Measurements from ENCODE around the gene NME7. TPM values are rescaled to one million over a fixed set of nuclear protein-coding genes. Genes with fewer than 3 reads are reported as not detected.

NME7 gene
- total RNA-seq, 1 experiment from 2014 or later: 21.8 TPM

DNA sequence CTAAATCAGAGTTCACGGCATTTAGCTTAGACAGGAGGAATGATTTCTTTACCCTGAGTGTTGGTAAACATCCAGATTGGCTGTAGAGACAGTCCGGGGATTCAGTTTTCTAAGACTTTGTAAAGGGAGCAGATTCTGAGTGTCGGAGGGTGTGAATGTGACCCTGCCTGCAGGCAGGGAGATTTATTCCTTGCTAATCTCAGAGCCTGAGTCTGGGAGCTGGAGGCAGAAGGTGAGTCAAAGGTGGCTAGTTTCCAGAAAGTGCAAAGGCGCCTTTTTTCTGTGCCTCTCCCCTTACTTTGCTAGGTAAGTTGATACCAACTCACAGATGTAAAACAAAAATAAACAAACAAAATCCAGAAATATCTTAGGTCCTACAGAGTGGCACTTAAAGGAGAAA is 249.4 kb downstream of the NME7 start:
- RAD21 ChIA-PET (ENCODE audit: low non-redundant PET in 1 of 2, low total read pairs in 2 of 2, uncharacterized antibody in 2 of 2, unreplicated experiment in 2 of 2): no interaction called here
- no peak for ATAC-seq
- Histone ChIP-seq H3K4me1 (ENCODE audit: control insufficient read depth in 1 of 2, insufficient read depth in 2 of 2, low read length in 2 of 2) (peaks cover 34 to 69% of the 10 kb centered on the region in 2 experiments), H3K4me3 (replicated peaks in 1 of 2; ENCODE audit: low read depth in 1 of 2, low read length in 2 of 2) (no peak overlapping the region), H3K79me2 (ENCODE audit: insufficient read depth, low read length) (peaks cover 93% of the 10 kb centered on the region), H3K27me3 (ENCODE audit: insufficient read depth, low read length) (no peaks in the 10 kb centered on the region), H3K27ac (ENCODE audit: low read depth, low read length) (no peak overlapping the region), H4K20me1 (ENCODE audit: insufficient read depth) (no peaks in the 10 kb centered on the region), H3K9me3 (ENCODE audit: control insufficient read depth in 1 of 2, insufficient read depth in 1 of 2, low read depth in 1 of 2, low read length in 2 of 2) (no peaks in the 10 kb centered on the region), H2AFZ (ENCODE audit: low read depth, low read length, poor library complexity, severe bottlenecking) (no peak overlapping the region), H3K9ac (ENCODE audit: low read length) (no peak overlapping the region), H3K36me3 (ENCODE audit: control insufficient read depth in 1 of 2, insufficient read depth in 2 of 2, low read length in 2 of 2) (peaks cover 0 to 27% of the 10 kb centered on the region in 2 experiments; a peak in 1 of 4 replicates), H3K4me2 (ENCODE audit: low read length) (peak overlapping the region; percentile 48), H3K9me2 (ENCODE audit: insufficient read depth) (no peaks in the 10 kb centered on the region)
- no TSS peak for BruUV-seq (replicated peaks)
- POLR2A ChIA-PET: no interaction called here
- TF ChIP-seq POLR2A (IDR thresholded peaks at IDR 0.05; ENCODE audit: borderline replicate concordance, extremely low read depth, insufficient read depth, insufficient read length) (no peak), TCF7L2 (IDR thresholded peaks at IDR 0.05; ENCODE audit: borderline replicate concordance, extremely low read depth, insufficient read depth, insufficient read length) (no peak)
- TF ChIP-seq, protein P1, sequence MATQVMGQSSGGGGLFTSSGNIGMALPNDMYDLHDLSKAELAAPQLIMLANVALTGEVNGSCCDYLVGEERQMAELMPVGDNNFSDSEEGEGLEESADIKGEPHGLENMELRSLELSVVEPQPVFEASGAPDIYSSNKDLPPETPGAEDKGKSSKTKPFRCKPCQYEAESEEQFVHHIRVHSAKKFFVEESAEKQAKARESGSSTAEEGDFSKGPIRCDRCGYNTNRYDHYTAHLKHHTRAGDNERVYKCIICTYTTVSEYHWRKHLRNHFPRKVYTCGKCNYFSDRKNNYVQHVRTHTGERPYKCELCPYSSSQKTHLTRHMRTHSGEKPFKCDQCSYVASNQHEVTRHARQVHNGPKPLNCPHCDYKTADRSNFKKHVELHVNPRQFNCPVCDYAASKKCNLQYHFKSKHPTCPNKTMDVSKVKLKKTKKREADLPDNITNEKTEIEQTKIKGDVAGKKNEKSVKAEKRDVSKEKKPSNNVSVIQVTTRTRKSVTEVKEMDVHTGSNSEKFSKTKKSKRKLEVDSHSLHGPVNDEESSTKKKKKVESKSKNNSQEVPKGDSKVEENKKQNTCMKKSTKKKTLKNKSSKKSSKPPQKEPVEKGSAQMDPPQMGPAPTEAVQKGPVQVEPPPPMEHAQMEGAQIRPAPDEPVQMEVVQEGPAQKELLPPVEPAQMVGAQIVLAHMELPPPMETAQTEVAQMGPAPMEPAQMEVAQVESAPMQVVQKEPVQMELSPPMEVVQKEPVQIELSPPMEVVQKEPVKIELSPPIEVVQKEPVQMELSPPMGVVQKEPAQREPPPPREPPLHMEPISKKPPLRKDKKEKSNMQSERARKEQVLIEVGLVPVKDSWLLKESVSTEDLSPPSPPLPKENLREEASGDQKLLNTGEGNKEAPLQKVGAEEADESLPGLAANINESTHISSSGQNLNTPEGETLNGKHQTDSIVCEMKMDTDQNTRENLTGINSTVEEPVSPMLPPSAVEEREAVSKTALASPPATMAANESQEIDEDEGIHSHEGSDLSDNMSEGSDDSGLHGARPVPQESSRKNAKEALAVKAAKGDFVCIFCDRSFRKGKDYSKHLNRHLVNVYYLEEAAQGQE (IDR thresholded peaks at IDR 0.05; ENCODE audit: low read depth): no peak
- intact Hi-C loops (cut with micrococcal nuclease): loop anchor here (10.0 kb wide), 1 partner anchor 773 kb away; no protein-coding TSS in a partner anchor
- no peak for DNase-seq (ENCODE audit: low read depth, low spot score)
- CTCF ChIA-PET: no interaction called here

DNA sequence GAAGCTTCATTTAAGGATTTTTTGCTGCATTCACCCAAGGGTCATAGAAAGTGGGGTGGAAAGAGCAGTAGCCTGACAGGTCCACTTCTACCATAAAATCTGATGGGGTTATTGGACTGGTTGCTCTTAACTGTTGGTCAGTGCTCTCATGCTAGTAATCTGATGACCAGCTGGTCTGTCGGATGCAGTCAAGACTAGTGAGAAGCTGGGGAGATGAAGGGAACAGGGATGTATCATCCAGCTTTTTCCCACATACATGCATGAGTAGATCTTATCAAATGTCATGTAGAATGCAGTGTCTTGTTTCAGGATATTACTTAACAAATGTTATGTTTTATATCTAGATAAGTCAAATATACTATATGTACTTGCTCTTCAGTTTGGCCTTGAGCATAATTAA is 250.0 kb downstream of the NME7 start:
- Histone ChIP-seq H3K79me2 (ENCODE audit: insufficient read depth, low read length) (peaks cover 91% of the 10 kb centered on the region), H3K4me1 (ENCODE audit: control insufficient read depth in 1 of 2, insufficient read depth in 2 of 2, low read length in 2 of 2) (peaks cover 38 to 75% of the 10 kb centered on the region in 2 experiments), H3K27ac (ENCODE audit: low read depth, low read length) (no peak overlapping the region), H3K4me3 (replicated peaks in 1 of 2; ENCODE audit: low read depth in 1 of 2, low read length in 2 of 2) (no peak overlapping the region), H3K9ac (ENCODE audit: low read length) (0 out of 2 replicates have a peak overlapping the region, but pooled peaks have one; percentile 21), H3K9me2 (ENCODE audit: insufficient read depth) (no peaks in the 10 kb centered on the region), H2AFZ (ENCODE audit: low read depth, low read length, poor library complexity, severe bottlenecking) (no peak overlapping the region), H3K4me2 (ENCODE audit: low read length) (peak overlapping the region; percentile 48; the same call in 1 of the 2 replicates), H3K36me3 (ENCODE audit: control insufficient read depth in 1 of 2, insufficient read depth in 2 of 2, low read length in 2 of 2) (peaks cover under 1 to 26% of the 10 kb centered on the region in 2 experiments; a peak in 2 of 4 replicates), H3K9me3 (ENCODE audit: control insufficient read depth in 1 of 2, insufficient read depth in 1 of 2, low read depth in 1 of 2, low read length in 2 of 2) (no peaks in the 10 kb centered on the region), H3K27me3 (ENCODE audit: insufficient read depth, low read length) (no peaks in the 10 kb centered on the region), H4K20me1 (ENCODE audit: insufficient read depth) (no peaks in the 10 kb centered on the region)
- ChIA-PET RAD21 (ENCODE audit: low non-redundant PET in 1 of 2, low total read pairs in 2 of 2, uncharacterized antibody in 2 of 2, unreplicated experiment in 2 of 2) (no interaction called here), CTCF (interaction anchor here (0.9 kb wide), 1 partner anchor 480 kb away, joined by 3 read pairs; no protein-coding TSS in a partner anchor), POLR2A (no interaction called here)
- no peak for DNase-seq (ENCODE audit: low read depth, low spot score)
- no peak for ATAC-seq
- BruUV-seq (replicated peaks): no TSS peak
- intact Hi-C loops (cut with micrococcal nuclease): loop anchor here (10.0 kb wide), 1 partner anchor 773 kb away; no protein-coding TSS in a partner anchor
- TF ChIP-seq CBX3 (IDR thresholded peaks at IDR 0.05; ENCODE audit: low read depth): no peak
- no peak for TF ChIP-seq JUND (IDR thresholded peaks at IDR 0.05)
- no peak for TF ChIP-seq SIN3A (IDR thresholded peaks at IDR 0.05; ENCODE audit: low read depth)
- TF ChIP-seq, protein P2, sequence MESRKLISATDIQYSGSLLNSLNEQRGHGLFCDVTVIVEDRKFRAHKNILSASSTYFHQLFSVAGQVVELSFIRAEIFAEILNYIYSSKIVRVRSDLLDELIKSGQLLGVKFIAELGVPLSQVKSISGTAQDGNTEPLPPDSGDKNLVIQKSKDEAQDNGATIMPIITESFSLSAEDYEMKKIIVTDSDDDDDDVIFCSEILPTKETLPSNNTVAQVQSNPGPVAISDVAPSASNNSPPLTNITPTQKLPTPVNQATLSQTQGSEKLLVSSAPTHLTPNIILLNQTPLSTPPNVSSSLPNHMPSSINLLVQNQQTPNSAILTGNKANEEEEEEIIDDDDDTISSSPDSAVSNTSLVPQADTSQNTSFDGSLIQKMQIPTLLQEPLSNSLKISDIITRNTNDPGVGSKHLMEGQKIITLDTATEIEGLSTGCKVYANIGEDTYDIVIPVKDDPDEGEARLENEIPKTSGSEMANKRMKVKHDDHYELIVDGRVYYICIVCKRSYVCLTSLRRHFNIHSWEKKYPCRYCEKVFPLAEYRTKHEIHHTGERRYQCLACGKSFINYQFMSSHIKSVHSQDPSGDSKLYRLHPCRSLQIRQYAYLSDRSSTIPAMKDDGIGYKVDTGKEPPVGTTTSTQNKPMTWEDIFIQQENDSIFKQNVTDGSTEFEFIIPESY (IDR thresholded peaks at IDR 0.05; ENCODE audit: extremely low read depth, insufficient replicate concordance, low read length): no peak
- TF ChIP-seq ELF1 (IDR thresholded peaks at IDR 0.05; ENCODE audit: borderline replicate concordance, low read depth): no peak
- TF ChIP-seq, protein P1 (IDR thresholded peaks at IDR 0.05; ENCODE audit: low read depth): no peak
